GM21515 (cell line): ENCODE data around the gene MREG.
"Not testable (repeated sequence)": the region's sequence is repeated elsewhere in the genome, so short reads cannot be mapped to it uniquely, and the experiment has no call there.

Experiments used
- ATAC-seq: cut with Tn5 transposase; IDR thresholded peaks from one replicate; pipeline ENCODE4 v1.9.1; 2021; ENCODE audit not compliant: unreplicated experiment

Gene MREG

GRCh38 chr2:215961981-215962380 lies 51.4 kb downstream of the MREG start:
- no peak for ATAC-seq

GRCh38 chr2:215958257-215958656 lies 55.1 kb downstream of the MREG start:
- no peak for ATAC-seq

- not testable (repeated sequence) for ATAC-seq
Observed at GRCh38 chr2:215957354-215958122, 55.8 kb downstream of the MREG start.

GRCh38 chr2:215952860-215953637 lies 60.3 kb downstream of the MREG start:
- ATAC-seq: no peak

GRCh38 chr2:215951558-215951957 lies 61.8 kb downstream of the MREG start:
- no peak for ATAC-seq

DNA sequence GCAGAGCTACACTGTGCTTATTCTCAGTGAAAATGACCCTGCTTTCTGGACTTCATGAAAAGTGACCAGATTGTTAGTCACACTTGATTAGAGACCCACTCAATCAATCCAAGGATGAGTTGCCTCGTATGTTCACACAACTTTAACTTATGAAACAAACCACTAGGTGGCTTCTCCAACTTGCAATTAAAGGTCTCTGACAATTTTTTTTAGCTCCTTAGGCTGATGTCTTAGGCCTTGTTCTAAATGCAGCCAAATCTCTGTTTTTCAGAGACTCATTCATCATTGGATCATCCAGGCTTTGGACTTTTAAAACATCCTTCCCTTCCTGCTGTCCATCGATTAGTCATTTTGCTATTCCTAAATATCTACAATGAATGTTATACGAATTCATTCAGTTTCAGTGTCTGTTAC lies 63.4 kb downstream of the MREG start:
- peak; percentile 85 for ATAC-seq

DNA sequence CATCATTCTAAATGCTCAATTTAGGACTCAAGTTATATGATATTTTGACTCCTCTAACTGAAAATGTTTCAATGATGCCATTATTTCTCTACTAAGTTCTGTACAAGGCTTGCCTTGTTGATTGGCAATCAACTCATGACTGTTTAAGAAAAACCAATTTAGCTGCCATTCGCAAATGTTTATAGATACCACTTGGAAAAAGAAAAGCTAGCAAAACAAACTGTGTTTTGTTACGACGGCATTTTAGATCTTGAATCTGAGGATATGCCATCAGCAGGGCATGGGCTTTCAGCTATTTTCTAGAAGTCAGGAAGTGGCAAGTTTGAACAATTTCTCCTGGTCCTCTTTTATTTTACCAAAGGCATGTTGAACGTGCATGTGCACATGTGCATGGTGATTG lies 65.3 kb downstream of the MREG start:
- no peak for ATAC-seq

- ATAC-seq: no peak
Observed at GRCh38 chr2:215946586-215946985, 66.8 kb downstream of the MREG start.

GRCh38 chr2:215942194-215942593 lies 71.2 kb downstream of the MREG start:
- no peak for ATAC-seq

DNA sequence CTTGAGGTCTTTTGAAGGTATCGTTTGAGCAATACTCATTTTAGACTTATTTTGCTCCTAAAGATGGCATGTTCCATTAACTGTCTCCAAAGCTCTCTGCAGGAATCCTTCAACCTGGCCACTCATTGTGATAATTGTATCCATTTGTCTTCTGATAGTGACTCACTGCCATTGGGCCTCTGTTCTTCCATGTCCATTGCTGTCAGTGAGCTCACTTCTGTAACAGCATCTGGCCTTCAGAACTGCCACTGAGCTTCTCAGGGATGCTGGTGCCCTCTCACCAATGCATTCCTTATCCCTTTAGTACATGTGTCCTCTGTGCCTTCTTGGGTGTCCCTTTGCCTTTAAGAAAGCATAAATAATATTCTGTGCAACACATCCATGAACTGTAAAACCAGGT lies 71.6 kb downstream of the MREG start:
- no peak for ATAC-seq

DNA sequence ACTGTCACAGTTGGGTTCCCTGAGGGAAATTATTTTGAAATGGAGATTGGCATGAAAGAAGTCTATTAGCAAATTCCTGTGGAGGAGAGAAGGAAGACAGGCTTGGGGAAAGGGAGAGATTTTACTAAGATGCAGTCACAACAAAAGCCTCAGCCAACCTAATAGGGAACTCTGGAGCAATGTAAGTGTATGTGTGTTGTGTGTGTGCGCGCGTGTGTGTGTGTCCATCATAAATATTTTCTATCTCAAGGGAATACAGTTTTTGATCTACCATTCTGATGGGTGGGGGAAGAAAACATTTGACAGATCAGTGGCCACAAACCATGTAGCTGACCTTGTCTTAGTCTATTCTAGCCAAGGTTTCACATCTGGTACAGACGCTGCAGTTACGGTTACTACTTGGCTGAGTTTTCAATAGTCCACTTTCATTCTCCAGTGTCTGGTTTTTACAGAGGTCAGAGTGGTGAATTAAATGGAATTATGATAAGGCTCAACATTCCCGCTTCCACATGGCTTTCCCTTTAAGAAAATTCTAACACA lies 72.6 kb downstream of the MREG start:
- ATAC-seq: no peak

GRCh38 chr2:215937190-215937589 lies 76.2 kb downstream of the MREG start:
- ATAC-seq: no peak

DNA sequence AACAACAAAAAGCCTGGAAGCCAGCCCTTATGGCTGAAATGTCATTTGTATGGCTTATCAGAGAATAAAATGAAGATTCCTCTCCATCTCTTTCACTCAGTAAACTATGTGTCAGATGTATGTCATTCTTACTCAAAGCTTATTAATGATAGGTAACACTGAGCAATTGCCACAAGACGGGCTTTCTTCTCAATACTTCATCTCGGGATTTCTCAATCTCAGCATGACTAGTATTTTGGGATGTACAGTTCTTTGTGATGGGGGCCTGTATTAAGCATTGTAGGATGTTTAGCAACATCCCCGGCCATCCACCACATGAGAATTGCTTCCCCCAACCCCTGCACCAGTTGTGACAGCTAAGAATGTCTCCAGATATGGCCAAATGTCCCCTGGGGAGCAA lies 80.2 kb downstream of the MREG start:
- ATAC-seq: no peak

GRCh38 chr2:215931256-215931903 lies 82.0 kb downstream of the MREG start:
- peak; percentile 84 for ATAC-seq

GRCh38 chr2:215930505-215931253 lies 82.7 kb downstream of the MREG start:
- ATAC-seq: no peak

DNA sequence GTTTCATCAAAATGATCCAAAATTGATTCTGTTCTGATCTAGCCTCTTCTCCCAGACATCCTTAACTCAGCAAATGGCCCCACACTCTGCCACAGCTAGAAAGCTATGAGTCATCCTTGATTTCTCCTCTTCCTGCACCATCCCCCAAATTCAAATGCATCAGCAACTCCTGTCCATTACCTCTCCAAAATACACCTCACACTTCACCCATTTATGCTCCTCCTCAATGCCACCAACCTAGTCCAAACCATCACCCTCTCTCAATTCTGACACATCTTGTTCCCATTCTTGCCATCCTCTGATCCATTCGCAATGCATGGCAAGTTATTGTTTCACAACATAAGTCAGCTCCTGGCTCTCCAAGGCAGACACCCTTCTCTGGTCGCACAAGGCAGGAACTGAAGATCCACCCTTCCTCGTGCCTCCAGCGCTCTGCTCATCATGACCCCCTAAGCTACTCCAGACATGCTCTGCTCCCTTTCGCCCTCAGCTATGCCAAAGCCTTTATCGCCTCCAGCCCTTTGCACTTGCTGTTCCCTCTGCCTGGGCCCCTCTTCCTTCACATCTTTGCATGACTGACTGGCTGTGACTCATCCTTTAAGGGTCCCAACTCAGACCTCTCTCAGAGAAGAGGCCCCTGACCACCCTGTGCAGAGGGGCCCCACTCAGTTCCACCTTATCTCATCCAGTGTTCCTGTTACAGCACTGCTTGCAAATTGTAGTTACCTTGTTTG lies 83.6 kb downstream of the MREG start:
- no peak for ATAC-seq

GRCh38 chr2:215928086-215928485 lies 85.3 kb downstream of the MREG start:
- ATAC-seq: no peak

- not testable (repeated sequence) for ATAC-seq
Observed at GRCh38 chr2:215926992-215927391, 86.4 kb downstream of the MREG start.

DNA sequence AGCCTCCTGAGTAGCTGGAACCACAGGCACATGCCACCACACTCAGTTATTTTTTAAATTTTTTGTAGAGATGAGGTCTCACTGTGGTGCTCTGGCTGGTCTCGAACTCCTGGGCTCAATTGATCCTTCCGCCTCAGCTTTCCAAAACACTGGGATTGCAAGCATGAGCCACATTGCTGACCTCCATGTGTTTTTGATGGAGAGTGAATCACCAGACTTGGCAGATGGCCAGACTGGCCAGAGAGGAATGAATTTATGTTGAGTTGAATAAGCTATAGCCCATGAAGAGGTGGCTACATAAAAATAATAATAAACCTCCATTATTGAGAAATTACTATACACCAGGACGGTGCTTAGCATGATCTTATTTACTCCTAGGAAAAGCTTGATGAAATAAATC lies 91.5 kb downstream of the MREG start:
- no peak for ATAC-seq
